Activated CD4-positive, alpha-beta T cell treated with anti-CD3 and anti-CD28 coated beads, Interleukin-2, amount 50 U/mL, for 4 hours (primary cell): ENCODE data around the gene C1orf35.

ENCODE experiments used
- DNase-seq, 2 experiments: peaks; one replicate each; pipeline ENCODE4 v3.0.0-alpha.2; 2020

C1orf35 gene

DNA sequence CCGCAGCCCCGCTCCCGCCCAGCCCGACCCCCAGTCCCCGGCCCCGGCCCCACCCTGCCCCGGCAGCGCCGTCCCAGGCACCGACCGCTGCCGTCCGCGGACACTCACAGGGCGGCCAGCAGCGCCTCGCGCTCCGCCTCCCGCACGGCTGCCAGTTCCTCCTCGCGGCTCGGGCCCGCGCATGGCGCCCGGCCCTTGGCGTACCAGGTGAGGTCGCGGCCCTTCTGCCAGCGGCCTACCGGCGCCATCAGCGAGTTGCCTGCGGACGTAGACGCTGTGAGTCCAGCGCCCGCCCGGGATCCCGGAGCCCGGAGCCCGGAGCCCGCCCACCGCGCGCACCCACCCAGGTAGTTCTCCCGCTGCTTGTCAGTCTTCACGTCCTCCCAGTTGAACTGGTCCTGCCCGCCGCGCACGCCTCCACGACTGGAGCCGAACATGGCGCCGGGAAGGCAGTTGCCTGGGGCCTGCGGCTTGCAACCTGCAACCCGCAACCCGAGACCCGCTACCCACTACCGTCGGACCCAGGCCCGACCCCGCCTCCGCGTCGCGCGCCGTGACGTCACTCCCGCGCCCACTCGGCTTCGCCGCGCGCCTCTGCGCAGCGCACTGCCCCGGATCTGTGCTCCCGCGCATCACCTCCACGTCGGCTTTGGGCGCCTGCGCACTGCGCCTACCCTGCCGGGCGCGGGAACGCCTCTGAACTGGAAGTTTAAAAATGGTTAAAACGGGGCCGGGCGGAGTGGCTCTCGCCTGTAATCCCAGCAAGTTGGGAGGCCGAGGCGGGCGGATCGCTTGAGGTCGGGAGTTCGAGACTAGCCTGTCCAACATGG lies at the start of gene C1orf35:
Gene C1orf35, minus strand, starts transcription at position 535 of the 830 bp plus-strand sequence. Its CDS starts 98 bp downstream, at position 437.
- peak; percentile 90 to 91 for DNase-seq

DNA sequence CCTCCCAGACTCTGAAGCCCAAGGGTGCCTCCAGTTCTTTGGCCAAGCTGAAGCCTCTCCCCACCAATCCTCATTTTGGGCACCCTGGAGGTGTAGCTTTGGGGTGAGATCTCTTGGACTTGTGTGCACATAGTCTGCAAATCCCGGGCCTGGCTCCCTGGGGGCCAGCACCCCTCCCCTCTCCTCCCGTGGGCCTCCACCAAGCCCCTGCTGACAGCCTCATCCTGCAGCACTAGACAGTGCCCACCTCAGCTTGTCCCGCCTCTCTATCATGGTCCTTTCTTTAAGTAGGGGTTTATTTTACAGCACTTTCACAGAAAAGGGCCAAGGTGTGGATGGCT lies 49.8 kb upstream of the C1orf35 start:
- DNase-seq: no peak

DNA sequence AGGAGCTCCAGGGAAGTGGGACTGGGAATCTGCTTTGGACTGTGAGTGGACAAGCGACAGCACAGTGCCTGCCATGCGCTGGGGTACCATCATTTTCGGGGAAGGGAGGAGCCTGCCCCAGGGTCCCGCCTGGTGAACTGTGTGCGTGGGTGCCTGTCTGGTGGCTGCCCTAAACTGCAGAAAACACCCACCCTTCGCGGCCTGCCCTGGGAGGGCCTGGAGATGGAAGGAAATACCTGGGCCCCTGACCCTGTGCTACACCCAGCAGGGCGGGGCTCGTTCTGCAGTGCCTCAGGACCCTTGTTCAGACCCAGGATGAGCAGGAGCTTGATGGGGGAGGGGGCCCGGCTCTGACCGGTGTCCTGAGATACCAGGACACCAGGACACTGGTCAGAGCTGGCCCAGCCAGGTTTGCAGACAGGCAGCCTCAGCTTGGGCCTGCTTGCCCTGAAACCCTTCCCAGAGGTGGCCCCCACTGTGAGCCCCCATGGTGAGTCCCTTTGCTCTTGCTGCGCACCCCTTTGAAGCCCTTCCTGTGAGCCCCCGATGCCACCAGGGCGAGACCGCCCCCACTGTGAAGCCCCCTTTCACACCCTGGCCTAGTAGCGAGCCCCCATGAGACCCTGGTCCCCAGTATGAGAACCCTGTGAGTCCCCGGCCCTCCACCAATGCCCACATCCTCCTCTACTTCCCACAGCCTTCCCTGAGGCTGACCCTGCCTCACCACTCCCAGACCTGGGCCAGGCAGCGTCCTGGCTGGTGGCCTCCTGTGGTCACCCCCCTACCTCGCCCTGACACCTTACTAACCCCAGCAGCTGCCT lies 49.2 kb upstream of the C1orf35 start:
- DNase-seq: no peak

DNA sequence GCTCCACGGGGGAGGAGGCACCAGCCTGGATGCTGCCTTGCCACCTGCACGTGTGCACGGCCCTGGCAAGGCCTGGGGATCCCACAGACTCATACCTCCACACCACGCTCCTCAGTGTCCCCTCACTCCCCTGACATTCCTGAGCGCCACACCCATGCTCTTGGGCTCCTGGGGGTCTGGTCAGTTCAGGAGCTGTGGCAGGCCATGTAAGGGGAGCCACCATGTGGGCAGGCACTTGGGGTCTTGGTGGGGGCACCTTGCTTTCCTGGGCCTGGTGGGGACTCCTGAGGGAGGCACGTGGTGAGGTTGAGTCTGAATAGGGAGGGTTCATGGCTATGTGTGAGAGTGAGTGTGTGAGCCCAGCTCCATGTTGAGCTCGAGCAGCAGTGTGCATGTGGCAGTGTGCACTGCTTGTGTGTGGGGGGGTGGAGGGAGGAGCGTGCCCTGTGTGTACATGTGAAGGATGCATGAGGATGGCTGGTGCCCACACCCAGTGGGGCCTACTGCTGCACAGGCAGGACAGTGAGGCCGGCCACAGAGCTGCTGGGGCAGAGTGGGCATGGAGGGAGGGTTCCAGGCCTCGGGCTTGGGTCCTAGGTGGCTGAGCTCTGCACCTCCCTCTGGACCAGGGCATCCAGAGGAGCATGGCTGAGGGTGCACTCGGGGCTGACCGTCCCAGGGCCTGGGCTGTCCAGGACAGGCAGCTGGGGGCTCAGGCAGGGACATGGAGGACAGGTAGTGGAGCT lies 48.2 kb upstream of the C1orf35 start:
- DNase-seq: no peak

DNA sequence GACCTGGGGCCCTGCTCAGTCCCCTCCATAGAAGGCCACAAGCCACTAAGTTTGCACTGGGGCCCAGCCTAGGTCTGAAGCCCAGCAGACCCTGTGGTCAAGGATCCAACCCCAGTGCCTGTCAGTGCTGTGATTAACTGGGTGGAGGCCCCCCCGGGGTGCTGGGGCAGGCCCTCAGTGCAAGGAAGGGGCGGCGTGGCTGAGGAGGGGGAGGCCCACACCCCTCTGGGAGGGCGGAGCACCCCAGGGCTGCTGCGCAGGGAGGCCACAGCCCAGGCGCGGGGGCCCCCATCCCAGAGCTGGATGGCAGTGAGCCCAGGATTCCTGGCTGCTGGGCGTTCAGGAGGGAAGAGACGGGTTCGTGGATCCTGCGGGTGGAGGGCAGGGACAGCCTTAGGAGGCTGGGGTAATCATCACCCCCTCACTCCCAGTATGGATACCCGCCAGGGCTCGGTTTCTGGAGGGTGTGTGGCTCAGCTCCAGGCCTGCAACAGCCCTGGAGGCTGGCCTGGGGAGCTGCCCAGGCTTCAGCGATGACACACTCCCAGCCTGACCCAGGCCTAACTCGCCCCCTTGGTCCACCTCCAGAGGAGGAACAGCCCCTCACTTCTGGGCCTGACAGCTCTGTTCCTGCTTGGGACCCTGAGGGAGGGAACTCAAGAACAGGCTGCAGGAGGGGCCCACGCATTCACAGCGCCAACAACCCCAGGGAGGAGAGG lies 47.5 kb upstream of the C1orf35 start:
- DNase-seq: no peak

DNA sequence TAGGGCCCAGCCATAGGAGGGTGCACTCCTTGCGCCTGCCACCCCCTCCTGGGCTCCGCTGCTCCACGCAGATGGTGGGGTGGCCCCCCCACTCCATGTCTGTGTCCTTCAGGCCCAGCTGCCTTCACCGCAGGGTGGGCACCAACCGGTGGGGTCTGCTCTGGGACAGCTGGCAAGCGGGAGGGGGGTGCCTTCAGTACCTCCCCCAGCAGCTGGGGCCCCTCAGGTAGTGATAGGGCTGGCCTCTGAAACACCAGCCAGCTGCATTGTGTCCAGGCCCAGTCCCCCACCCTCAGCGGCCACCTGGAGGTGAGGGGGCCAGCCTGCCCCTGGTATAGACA lies 47.0 kb upstream of the C1orf35 start:
- no peak for DNase-seq

DNA sequence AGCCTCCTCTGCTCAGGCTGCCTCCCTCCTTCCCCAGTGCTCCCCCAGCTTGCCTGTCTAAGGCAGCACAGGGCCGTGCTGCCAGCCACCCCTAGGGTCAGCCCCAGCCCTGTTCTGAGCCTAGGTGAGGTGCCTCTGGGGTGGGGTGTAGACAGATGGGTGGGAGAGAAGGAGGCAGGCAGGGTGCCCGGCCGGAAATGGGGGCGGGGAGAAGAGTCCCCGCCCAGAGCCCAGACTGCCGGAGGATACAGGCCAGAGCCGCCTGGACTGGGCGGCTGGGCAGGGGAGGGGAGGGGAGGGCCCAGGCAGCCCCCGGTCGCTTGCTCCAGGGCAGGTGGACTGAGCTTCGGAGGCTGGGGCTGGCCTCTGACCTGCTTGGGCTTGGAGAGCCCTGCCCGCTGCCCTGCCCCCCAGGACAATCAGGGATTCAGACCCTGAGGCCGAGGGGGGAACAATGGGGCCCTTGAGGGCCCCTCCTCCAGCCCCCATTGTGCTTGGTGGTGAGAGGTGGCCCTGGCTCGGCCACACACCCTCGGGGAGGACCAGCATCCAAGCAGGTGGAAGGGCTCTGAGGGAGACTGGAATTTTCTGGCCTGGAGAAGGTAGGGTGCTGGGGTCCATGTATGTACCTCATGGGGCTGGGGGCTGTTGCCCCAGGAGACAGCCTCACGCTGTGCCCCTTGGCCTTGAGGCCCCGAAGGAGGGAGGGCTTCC lies 46.4 kb upstream of the C1orf35 start, which contains the start of gene GJC2:
Gene GJC2, plus strand, starts transcription at position 525 of the 714 bp plus-strand sequence. CDS start 7,829 bp downstream, outside the sequence.
- no peak for DNase-seq

DNA sequence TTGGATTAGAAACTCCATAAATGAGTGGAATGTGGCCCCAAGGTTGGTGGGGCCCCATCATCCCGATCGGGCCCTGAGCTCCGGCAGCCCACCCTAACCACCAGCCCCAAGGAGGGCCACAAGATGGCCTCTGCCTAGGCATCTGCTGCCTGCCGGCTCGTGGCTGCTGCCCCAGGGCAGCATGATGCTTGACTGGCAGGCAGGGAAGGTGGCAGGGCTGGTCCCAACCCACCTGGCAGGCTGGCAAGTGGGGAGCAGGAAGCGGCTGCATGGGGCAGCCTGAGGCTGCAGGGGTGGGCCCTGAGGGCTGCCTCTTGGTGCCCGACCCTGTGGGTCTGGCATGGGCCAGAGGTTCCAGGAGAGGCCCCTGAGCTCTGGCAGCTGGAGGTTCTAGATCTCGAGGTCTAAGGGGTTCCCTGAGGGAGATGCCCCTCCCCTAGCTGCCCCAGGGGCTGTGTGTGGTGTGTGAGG lies 45.8 kb upstream of the C1orf35 start:
- no peak for DNase-seq

DNA sequence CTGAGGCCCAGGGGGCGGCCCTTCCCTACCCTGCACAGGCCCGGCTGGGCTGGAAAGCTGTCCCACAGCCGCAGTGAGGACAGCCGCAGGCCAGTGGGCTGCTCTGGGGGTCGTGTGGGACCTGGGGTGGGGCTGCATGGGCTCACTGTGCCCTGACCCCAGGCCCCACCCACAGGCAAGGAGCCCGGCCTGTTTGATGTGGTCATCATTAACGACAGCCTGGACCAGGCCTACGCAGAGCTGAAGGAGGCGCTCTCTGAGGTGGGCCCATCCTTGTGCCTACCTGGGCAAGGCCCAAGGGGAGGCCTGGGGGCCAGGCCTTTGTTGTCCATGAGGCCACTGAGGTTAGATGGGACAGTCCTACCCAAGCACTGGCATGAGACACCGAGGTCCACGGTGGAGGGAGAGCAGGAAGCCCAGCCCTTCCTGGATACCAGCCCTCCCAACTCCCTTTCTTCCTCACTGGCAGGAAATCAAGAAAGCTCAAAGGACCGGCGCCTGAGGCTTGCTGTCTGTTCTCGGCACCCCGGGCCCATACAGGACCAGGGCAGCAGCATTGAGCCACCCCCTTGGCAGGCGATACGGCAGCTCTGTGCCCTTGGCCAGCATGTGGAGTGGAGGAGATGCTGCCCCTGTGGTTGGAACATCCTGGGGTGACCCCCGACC lies 45.2 kb upstream of the C1orf35 start:
- no peak for DNase-seq

DNA sequence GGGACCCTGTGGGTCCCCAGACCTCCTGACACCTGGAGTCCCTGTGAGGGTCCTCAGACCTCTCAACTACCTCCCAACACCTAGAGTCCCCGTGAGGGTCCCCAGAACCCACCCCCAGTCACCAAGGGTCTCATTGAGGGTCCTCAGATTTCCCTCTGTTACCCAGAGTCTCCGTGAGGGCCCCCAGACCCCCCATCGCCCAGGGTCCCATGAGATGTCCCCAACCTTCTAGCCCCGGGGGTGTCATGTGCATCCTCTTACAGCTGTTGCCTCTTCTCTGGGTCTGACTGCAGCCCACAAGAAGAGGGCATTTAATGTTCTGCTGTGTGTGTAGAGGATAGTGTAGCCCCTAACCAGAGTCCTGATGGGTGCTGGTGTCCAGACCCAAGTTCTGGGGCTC lies 44.6 kb upstream of the C1orf35 start:
- no peak for DNase-seq

DNA sequence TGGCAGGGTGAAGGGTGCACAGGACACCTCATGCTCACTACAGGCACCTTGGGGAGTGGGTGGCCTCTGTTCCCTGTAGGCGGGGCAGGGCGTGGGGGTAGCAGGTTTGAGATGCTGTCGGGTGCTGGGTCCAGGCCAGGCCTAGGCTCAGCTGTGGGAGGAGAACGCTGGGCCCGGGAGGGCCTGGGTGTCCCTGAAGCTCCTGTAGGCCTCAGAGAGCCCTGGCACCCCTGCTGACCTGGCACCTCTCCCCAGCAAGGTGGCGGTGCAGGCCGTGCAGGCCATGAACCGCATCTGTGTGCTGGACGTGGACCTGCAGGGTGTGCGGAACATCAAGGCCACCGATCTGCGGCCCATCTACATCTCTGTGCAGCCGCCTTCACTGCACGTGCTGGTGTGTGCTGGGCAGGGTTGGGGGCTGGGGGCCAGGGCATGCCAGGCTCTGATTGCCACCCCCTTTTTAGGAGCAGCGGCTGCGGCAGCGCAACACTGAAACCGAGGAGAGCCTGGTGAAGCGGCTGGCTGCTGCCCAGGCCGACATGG lies 44.1 kb upstream of the C1orf35 start:
- DNase-seq: no peak

DNA sequence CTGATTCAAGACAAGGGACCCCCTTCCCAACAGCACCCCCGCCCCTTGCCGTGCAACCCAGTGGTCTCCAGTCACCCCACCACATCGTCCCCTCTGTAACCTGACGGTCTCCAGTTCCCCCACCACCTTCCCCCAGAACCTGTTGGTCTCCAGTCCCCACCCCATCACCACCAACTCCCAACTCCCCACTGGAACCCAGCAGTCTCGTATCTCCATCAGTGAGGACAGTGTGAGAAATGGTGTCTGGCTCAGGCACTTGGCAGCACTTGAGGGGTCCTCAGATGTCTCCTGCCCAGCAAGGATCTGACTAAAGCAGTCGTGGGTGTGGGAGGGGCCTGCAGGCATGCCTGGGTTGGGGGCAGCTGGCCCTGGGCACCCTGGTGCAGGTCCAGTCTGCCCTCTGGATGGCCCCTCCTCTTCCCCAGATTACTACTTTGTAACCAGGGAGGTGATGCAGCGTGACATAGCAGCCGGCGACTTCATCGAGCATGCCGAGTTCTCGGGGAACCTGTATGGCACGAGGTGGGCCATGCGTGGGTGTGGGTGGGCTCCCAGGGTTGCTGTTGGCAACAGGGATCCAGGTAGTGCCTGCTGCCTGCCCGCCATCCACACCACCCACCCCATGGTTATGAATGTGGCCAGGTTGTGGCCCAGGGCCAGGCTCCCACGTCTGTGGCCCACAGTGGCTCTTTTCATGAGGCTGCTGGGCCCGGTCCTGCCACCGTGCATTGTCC lies 43.5 kb upstream of the C1orf35 start:
- DNase-seq: no peak

DNA sequence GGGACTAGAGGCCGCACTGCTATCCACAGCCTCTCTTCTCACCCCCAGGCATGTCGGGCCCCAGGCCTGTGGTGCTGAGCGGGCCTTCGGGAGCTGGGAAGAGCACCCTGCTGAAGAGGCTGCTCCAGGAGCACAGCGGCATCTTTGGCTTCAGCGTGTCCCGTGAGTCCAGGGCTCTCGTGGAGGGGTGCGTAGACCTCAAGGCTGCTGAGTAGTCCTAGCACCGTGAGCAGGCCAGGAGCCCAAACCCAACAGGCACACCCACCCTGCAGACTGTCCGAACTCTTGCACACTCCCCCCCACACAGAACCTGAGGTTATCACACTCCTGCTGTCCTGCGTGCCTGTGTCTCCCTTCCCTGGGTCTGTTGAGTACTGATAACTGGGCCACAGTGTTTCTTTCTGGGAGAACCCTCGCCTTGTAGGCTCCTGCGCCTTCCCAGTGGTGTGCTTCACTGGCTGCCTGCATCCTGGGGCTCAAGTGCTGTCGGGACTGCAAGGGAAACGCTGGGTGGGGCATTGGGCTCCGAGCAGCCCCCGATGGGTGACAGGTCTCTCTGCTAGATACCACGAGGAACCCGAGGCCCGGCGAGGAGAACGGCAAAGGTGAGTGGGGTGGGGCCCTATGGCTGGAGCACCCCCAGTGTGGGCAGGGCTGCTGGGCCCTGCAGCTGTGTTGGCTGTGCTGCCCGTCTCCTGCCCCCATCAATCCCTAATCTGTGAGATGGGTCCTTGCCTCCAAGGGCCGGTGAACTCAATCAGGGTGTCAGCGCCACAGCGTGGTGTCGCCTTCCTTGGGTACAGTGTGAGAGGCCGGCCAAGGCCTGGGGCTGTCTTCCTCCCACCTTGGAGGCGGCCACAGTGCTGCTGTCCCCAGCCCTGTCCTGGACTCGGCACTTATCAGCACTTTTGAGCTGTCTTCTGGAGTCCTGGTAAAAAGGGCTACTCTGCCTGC lies 42.6 kb upstream of the C1orf35 start:
- no peak for DNase-seq

DNA sequence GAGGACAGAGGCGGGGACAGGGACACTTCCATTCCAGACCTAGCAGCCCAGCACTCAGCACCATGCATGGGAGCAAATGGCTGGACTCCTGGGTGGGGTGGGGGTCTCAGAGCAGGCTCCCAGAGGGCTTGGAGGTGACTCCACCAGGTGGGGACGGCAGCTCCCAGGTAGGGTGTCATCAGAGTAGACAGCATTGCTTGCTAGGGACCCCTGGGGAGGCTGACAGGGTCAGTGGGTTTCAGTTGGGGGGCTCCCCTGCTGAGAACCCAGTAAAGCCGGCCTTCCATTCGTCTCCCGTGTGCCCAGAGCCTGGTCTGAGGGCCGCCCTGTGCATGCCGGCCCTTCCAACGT lies 41.8 kb upstream of the C1orf35 start:
- no peak for DNase-seq

DNA sequence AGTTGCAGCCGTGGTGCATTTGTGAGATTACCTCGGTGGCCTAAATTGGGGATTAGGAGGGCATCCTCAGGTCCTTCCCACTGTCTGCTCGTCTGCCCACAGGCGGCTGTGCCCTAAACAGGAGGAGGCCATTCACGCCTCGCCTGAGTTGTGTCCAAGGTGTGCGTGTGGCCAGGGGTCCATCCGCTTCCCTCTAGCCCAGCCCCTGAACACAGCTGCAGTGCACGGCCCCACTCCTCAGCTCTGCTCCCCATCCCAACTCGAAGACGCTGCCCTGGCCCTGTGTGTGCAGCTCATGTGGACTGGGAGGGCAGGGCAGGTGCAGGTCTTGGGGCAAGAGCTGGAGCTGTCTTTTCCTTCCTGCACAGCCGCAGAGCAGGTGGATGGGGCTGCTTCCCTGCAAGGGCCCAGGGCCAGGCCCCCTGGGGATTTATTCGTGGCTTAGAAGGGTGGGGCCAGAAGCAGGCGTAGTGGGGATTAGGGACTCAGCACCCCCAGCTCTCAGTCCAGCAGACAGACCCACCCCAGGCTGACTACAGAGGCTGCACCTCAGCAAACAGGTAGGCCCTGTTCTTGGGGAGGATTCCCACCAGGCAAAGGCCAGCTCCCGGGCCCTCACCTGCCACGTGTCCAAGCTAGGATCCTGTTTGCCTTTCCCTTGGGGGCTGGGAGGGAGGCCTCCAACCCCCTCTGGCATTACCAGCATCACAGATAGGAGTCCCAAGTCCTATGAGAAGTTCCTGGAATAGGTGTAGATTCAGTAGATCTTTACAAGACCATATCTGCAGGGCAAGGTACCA lies 41.3 kb upstream of the C1orf35 start:
- DNase-seq: no peak

DNA sequence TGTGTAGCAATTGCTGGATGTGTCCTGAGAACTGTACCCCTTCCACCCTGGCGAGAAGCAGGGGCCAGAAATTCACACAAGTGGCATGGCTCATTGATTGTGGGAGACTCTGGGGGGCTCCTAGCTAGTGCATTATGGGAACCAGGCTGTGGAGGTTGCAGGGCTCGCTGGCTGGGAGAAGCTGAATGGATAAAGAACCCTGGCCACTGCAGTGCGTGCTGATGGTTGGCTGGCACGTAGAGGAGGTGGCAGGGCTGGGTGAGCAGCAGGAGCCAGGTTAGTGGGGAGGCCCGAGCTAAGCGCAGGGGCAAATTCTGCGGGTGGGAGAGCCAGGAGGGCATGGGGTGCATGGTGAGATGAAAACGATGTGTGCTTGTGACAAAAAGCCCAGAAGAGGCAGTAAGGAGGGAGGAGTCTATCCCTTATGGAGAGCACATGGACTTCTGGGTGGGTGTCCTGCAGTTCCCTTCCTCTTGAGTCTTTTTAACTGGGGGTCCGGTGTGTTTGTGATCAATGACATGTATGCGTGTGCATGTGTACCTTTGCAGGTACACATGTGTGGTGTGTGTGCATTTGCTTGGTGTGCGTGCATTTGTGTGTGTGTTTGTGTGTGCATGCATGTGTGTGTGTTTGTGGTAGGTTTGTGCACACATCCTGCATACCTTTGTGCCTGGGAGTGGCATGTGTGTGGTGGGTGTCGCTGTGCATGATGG lies 40.5 kb upstream of the C1orf35 start:
- DNase-seq: no peak

DNA sequence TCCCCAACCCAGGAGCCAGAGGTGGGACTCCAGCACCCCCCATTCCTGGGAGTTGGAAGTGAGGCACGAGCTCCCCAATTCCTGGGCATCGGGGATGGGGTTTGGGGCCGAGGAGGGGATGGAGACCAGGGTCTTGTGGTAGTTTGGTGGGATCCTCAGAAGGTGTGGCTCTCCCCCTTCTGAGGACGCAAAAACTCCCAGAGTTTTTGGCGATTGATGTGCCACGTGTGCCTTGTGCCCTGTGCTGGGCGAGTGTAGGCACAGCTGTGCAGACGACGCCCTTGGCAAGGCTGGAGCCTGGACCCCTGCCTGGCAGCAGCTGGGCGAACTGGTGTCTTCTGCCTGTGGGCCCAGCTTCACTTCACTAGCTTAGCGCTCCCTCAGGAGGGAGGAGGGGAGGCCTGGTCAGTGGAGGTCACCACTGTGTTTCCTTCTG lies 39.6 kb upstream of the C1orf35 start:
- no peak for DNase-seq
